ENCODE data around the gene TESK2.

Gene TESK2

DNA sequence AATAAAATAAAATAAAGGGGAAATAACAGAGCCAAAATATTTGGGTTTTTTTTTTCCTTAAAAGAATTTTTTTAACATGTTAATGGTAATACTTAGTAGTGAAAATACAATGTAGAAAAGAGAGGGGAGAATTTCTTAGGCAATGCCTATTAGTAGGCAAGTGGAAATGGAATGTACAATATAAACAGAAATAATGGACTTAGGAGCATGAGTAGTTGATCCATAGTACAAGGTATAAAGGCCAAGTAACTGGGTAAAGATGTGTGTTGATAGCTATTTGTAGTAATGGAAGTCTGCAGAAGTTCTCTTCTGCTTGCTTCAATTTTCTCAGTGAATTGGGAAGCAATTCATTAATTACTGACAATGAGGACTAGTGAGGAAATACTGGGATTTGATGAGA is 34.4 kb downstream of the TESK2 start:
- Histone ChIP-seq H3K36me3 (ENCODE audit: insufficient read depth, low read length) (no peaks in the 10 kb centered on the region), H3K4me2 (ENCODE audit: low read depth, low read length, poor library complexity, severe bottlenecking) (no peak overlapping the region), H3K9ac (ENCODE audit: low read depth, low read length, poor library complexity, severe bottlenecking) (no peak overlapping the region), H3K4me1 (ENCODE audit: insufficient read depth, low read length, poor library complexity, severe bottlenecking) (no peaks in the 10 kb centered on the region), H2AFZ (ENCODE audit: low read length) (no peak overlapping the region), H3K4me3 (ENCODE audit: low read length, poor library complexity, severe bottlenecking) (no peak overlapping the region), H3K79me2 (ENCODE audit: insufficient read depth, low read length) (no peaks in the 10 kb centered on the region), H3F3A (ENCODE audit: low read depth) (no peaks in the 10 kb centered on the region), H3K27me3 (ENCODE audit: insufficient read depth, low read length, poor library complexity, severe bottlenecking) (no peaks in the 10 kb centered on the region), H3K9me3 (ENCODE audit: insufficient read depth, low read depth, low read length) (no peaks in the 10 kb centered on the region), H3K9me2 (replicated peaks; ENCODE audit: low read depth, low read length) (no peaks in the 10 kb centered on the region), H4K20me1 (ENCODE audit: insufficient read depth, low read length, poor library complexity, severe bottlenecking) (no peaks in the 10 kb centered on the region)
- TF ChIP-seq, protein P1, sequence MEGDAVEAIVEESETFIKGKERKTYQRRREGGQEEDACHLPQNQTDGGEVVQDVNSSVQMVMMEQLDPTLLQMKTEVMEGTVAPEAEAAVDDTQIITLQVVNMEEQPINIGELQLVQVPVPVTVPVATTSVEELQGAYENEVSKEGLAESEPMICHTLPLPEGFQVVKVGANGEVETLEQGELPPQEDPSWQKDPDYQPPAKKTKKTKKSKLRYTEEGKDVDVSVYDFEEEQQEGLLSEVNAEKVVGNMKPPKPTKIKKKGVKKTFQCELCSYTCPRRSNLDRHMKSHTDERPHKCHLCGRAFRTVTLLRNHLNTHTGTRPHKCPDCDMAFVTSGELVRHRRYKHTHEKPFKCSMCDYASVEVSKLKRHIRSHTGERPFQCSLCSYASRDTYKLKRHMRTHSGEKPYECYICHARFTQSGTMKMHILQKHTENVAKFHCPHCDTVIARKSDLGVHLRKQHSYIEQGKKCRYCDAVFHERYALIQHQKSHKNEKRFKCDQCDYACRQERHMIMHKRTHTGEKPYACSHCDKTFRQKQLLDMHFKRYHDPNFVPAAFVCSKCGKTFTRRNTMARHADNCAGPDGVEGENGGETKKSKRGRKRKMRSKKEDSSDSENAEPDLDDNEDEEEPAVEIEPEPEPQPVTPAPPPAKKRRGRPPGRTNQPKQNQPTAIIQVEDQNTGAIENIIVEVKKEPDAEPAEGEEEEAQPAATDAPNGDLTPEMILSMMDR (conservative IDR thresholded peaks at IDR 0.05; ENCODE audit: low read length): no peak
- TF ChIP-seq EZH2phosphoT487 (IDR thresholded peaks at IDR 0.05; ENCODE audit: borderline replicate concordance): no peak

GRCh38 chr1:45455162-45455561 is 35.8 kb downstream of the TESK2 start:
- Histone ChIP-seq H3K4me1 (ENCODE audit: insufficient read depth, low read length, poor library complexity, severe bottlenecking) (no peaks in the 10 kb centered on the region), H3K27me3 (ENCODE audit: insufficient read depth, low read length, poor library complexity, severe bottlenecking) (no peaks in the 10 kb centered on the region), H3K9ac (ENCODE audit: low read depth, low read length, poor library complexity, severe bottlenecking) (no peak overlapping the region), H2AFZ (ENCODE audit: low read length) (no peak overlapping the region), H3K36me3 (ENCODE audit: insufficient read depth, low read length) (no peaks in the 10 kb centered on the region), H4K20me1 (ENCODE audit: insufficient read depth, low read length, poor library complexity, severe bottlenecking) (no peaks in the 10 kb centered on the region), H3K4me3 (ENCODE audit: low read length, poor library complexity, severe bottlenecking) (no peak overlapping the region), H3K4me2 (ENCODE audit: low read depth, low read length, poor library complexity, severe bottlenecking) (no peak overlapping the region), H3K79me2 (ENCODE audit: insufficient read depth, low read length) (no peaks in the 10 kb centered on the region), H3K9me2 (replicated peaks; ENCODE audit: low read depth, low read length) (no peaks in the 10 kb centered on the region), H3F3A (ENCODE audit: low read depth) (no peaks in the 10 kb centered on the region), H3K9me3 (ENCODE audit: insufficient read depth, low read depth, low read length) (no peaks in the 10 kb centered on the region)
- TF ChIP-seq, protein P1 (conservative IDR thresholded peaks at IDR 0.05; ENCODE audit: low read length): no peak

GRCh38 chr1:45454464-45454863 is 36.5 kb downstream of the TESK2 start:
- Histone ChIP-seq H3K4me2 (ENCODE audit: low read depth, low read length, poor library complexity, severe bottlenecking) (no peak overlapping the region), H3K36me3 (ENCODE audit: insufficient read depth, low read length) (no peaks in the 10 kb centered on the region), H3K9me2 (replicated peaks; ENCODE audit: low read depth, low read length) (no peaks in the 10 kb centered on the region), H3F3A (ENCODE audit: low read depth) (no peaks in the 10 kb centered on the region), H3K4me1 (ENCODE audit: insufficient read depth, low read length, poor library complexity, severe bottlenecking) (no peaks in the 10 kb centered on the region), H4K20me1 (ENCODE audit: insufficient read depth, low read length, poor library complexity, severe bottlenecking) (no peaks in the 10 kb centered on the region), H3K79me2 (ENCODE audit: insufficient read depth, low read length) (no peaks in the 10 kb centered on the region), H3K9me3 (ENCODE audit: insufficient read depth, low read depth, low read length) (no peaks in the 10 kb centered on the region), H3K9ac (ENCODE audit: low read depth, low read length, poor library complexity, severe bottlenecking) (no peak overlapping the region), H3K27me3 (ENCODE audit: insufficient read depth, low read length, poor library complexity, severe bottlenecking) (no peaks in the 10 kb centered on the region), H3K4me3 (ENCODE audit: low read length, poor library complexity, severe bottlenecking) (no peak overlapping the region), H2AFZ (ENCODE audit: low read length) (no peak overlapping the region)
- no peak for TF ChIP-seq EZH2phosphoT487 (IDR thresholded peaks at IDR 0.05; ENCODE audit: borderline replicate concordance)
- TF ChIP-seq, protein P1 (conservative IDR thresholded peaks at IDR 0.05; ENCODE audit: low read length): no peak
